ENCODE data around the gene ZNF217. TPM values are rescaled to one million over a fixed set of nuclear protein-coding genes. Genes with fewer than 3 reads are reported as not detected.

The ZNF217 gene
- total and polyA plus RNA-seq, 9 of the 15 experiments (the other 6 are each of a cell fraction or from before 2014, with no cell fraction given) = 3.0 to 41.8 (median 16.8) TPM

- peak; percentile 61 for TF ChIP-seq ETV1 (tag; conservative IDR thresholded peaks at IDR 0.05; ENCODE audit: low read depth)
- peak; percentile 98 for TF ChIP-seq ADNP (tag; IDR thresholded peaks at IDR 0.05)
- TF ChIP-seq CHD2 (IDR thresholded peaks at IDR 0.05; ENCODE audit: low read depth, low read length) = 0 out of 2 replicates have a peak, but pooled peaks have one; percentile 35
- TF ChIP-seq MIER1 (IDR thresholded peaks at IDR 0.05; ENCODE audit: low read depth) = 0 out of 2 replicates have a peak, but pooled peaks have one; percentile 21
- TF ChIP-seq ID3 (CRISPR knock-in tag; IDR thresholded peaks at IDR 0.05) = no peak
- peak; percentile 86 for TF ChIP-seq ID3 (tag; IDR thresholded peaks at IDR 0.05)
- 0 out of 2 replicates have a peak, but pooled peaks have one; percentile 11 for TF ChIP-seq CREB3L1 (IDR thresholded peaks at IDR 0.05; ENCODE audit: borderline replicate concordance, low read depth)
- TF ChIP-seq SMAD4 (CRISPR knock-in tag; conservative IDR thresholded peaks at IDR 0.05) = 0 out of 2 replicates have a peak, but pooled peaks have one; percentile 17
- TF ChIP-seq CREB1 (IDR thresholded peaks at IDR 0.05) = no peak
- 0 out of 2 replicates have a peak, but pooled peaks have one; percentile 31 for TF ChIP-seq CREB1 (CRISPR knock-in tag; IDR thresholded peaks at IDR 0.05)
- TF ChIP-seq ZNF589 (CRISPR knock-in tag; IDR thresholded peaks at IDR 0.05; ENCODE audit: low read depth) = peak; percentile 27; the same call in 1 of the 2 replicates
- TF ChIP-seq EWSR1 (IDR thresholded peaks at IDR 0.05; ENCODE audit: borderline replicate concordance, low read depth, partially characterized antibody) = peak; percentile 86
- 0 out of 2 replicates have a peak, but pooled peaks have one; percentile 52 for TF ChIP-seq NCOA6 (IDR thresholded peaks at IDR 0.05)
- no peak for TF ChIP-seq ZNF511 (CRISPR knock-in tag; IDR thresholded peaks at IDR 0.05)
- TF ChIP-seq SMARCE1 (IDR thresholded peaks at IDR 0.05) = peak; percentile 43; the same call in 1 of the 2 replicates
- peak; percentile 44 for TF ChIP-seq GABPA (tag; conservative IDR thresholded peaks at IDR 0.05; ENCODE audit: low read depth)
- peak; percentile 35; the same call in 1 of the 2 replicates for TF ChIP-seq MTA3 (IDR thresholded peaks at IDR 0.05; ENCODE audit: borderline replicate concordance)
- TF ChIP-seq MAZ (CRISPR knock-in tag; conservative IDR thresholded peaks at IDR 0.05 in 1 of 2, IDR thresholded peaks at IDR 0.05 in 1 of 2) = peak in 1 of 2 experiments; percentile 48; a peak in 1 of 4 replicates
- peak; percentile 20; the same call in 1 of the 2 replicates for TF ChIP-seq HES1 (IDR thresholded peaks at IDR 0.05; ENCODE audit: low read depth)
- 0 out of 2 replicates have a peak, but pooled peaks have one; percentile 21 for TF ChIP-seq SMARCA4 (IDR thresholded peaks at IDR 0.05)
- TF ChIP-seq MEF2D (tag; conservative IDR thresholded peaks at IDR 0.05; ENCODE audit: low read depth) = 0 out of 2 replicates have a peak, but pooled peaks have one; percentile 46
- no peak for TF ChIP-seq GATA2 (CRISPR knock-in tag; IDR thresholded peaks at IDR 0.05)
- peak; percentile 44 for TF ChIP-seq ZFX (CRISPR knock-in tag; IDR thresholded peaks at IDR 0.05)
- TF ChIP-seq DNMT1 (IDR thresholded peaks at IDR 0.05) = 0 out of 2 replicates have a peak, but pooled peaks have one; percentile 51
- TF ChIP-seq TAF1 (IDR thresholded peaks at IDR 0.05; ENCODE audit: control insufficient read depth, extremely low read depth, insufficient read depth, low read length, severe bottlenecking) = peak; percentile 8
These were observed 48.8 kb upstream of the ZNF217 start (continued) for GRCh38 chr20:53642196-53643030.
